Spleen (tissue), 7 donors: Measurements from ENCODE around the gene ACKR3.

ENCODE experiments used
- CTCF ChIP-seq, 11 experiments: fragments of 200-600 bp in 7 of 11; fragments of 450-650 bp in 4 of 11; sonication (generic) in 4 of 11; IDR thresholded peaks in 8 of 11; conservative IDR thresholded peaks in 3 of 11; 1 replicate in 7 of 11; 2 replicates in 4 of 11; pipeline versions ENCODE4 v1.4.0 to v1.8.0; 2016 to 2021; ENCODE audit warnings: antibody characterized with exemption in 11 of 11, inconsistent platforms in 4 of 11, mild to moderate bottlenecking in 1 of 11
- POLR2AphosphoS5 ChIP-seq, 3 donors: sonication (generic); formaldehyde crosslinking; IDR thresholded peaks; one replicate each; pipeline ENCODE4 v1.5.1; 2017; ENCODE audit warnings: antibody characterized with exemption in 3 of 3
- donor health status: DM: no; HTN: no; CAD: no; lungs with moderate emphysema.
- donor health status: DM: no; HTN: no; CAD: no.
- donor health status: DM: no; HTN: no; CAD: no.

- TF ChIP-seq CTCF (IDR thresholded peaks at IDR 0.05 in 8 of 11, conservative IDR thresholded peaks at IDR 0.05 in 3 of 11) (no peak), POLR2AphosphoS5 (IDR thresholded peaks at IDR 0.05) (no peak)
These were observed 39.1 kb downstream of the ACKR3 start for GRCh38 chr2:236608710-236609109.
